IMR-90 (cell line): Measurements from ENCODE around the gene ZNF12. TPM values are rescaled to one million over a fixed set of nuclear protein-coding genes. Genes with fewer than 3 reads are reported as not detected.

Source experiments
- ATAC-seq: fragments of 200-7000 bp; cut with Tn5 transposase; 2 replicates; pipeline ENCODE4 v1.9.1; 2020; ENCODE audit warnings: low read depth, mild to moderate bottlenecking, moderate library complexity
- BruUV-seq: library from RNA; stranded (reverse); fragments of 400-500 nt; replicated peaks from 2 replicates; lab custom pipeline; 2021; lab: Mats Ljungman, UMichigan
- CTCF ChIA-PET: fragments of 300-600 bp; formaldehyde crosslinking; extraction: SDS; loops from one replicate; lab custom pipeline; 2021; ENCODE audit warnings: antibody characterized with exemption; lab: Yijun Ruan, JAX
- POLR2A ChIA-PET: fragments of 300-600 bp; sonication (Branson Sonifier 250); formaldehyde crosslinking; loops from one replicate; lab custom pipeline; 2022; ENCODE audit warnings: antibody characterized with exemption; ENCODE audit not compliant: unreplicated experiment; lab: Charles Lee
- DNase-seq: peaks from one replicate; pipeline ENCODE4 v3.0.0; 2013
- H2AFZ ChIP-seq: replicated peaks from 2 replicates; pipeline ENCODE3; 2013; ENCODE audit warnings: low read length, mild to moderate bottlenecking; ENCODE audit not compliant: poor library complexity
- H2AK5ac ChIP-seq: 2 replicates; pipeline ENCODE4 v1.6.1; 2013; ENCODE audit warnings: low read depth, low read length, inconsistent platforms
- H2AK9ac ChIP-seq: replicated peaks from 2 replicates; pipeline ENCODE3; 2013; ENCODE audit warnings: mild to moderate bottlenecking, low read depth, low read length, moderate library complexity; ENCODE audit not compliant: poor library complexity
- H2BK120ac ChIP-seq: 2 replicates; pipeline ENCODE4 v1.6.1; 2013; ENCODE audit warnings: low read depth, low read length, inconsistent platforms
- H2BK15ac ChIP-seq: 3 replicates; pipeline ENCODE4 v1.6.1; 2013; ENCODE audit warnings: low read depth, low read length, inconsistent platforms
- H2BK20ac ChIP-seq: 2 replicates; pipeline ENCODE4 v1.6.1; 2013; ENCODE audit warnings: low read depth, mild to moderate bottlenecking, inconsistent platforms, low read length, moderate library complexity
- H2BK5ac ChIP-seq: 2 replicates; pipeline ENCODE4 v1.6.1; 2013; ENCODE audit warnings: mild to moderate bottlenecking, low read depth, low read length, inconsistent platforms; ENCODE audit not compliant: poor library complexity, severe bottlenecking
- H3K14ac ChIP-seq: replicated peaks from 2 replicates; pipeline ENCODE4 v1.6.1; 2013; ENCODE audit warnings: low read depth, low read length, inconsistent platforms
- H3K18ac ChIP-seq: 2 replicates; pipeline ENCODE4 v1.6.1; 2013; ENCODE audit warnings: low read depth, low read length, control low read depth
- H3K23ac ChIP-seq: 2 replicates; pipeline ENCODE4 v1.6.1; 2013; ENCODE audit warnings: low read depth, low read length, inconsistent platforms
- H3K27ac ChIP-seq: 2 replicates; pipeline ENCODE4 v1.5.1; 2013; ENCODE audit warnings: mild to moderate bottlenecking, control low read depth, low read length; ENCODE audit not compliant: insufficient read depth
- H3K27me3 ChIP-seq: 2 replicates; pipeline ENCODE4 v1.6.1; 2013; ENCODE audit warnings: low read length; ENCODE audit not compliant: control insufficient read depth, insufficient read depth
- H3K36me3 ChIP-seq: 2 replicates; pipeline ENCODE4 v1.6.1; 2013; ENCODE audit warnings: low read length, mixed read lengths; ENCODE audit not compliant: control insufficient read depth, insufficient read depth
- H3K4ac ChIP-seq: 2 replicates; pipeline ENCODE4 v1.6.1; 2013; ENCODE audit warnings: low read depth, low read length, inconsistent platforms
- H3K4me1 ChIP-seq: 2 replicates; pipeline ENCODE4 v1.6.1; 2013; ENCODE audit warnings: low read length, mixed read lengths; ENCODE audit not compliant: control insufficient read depth, insufficient read depth
- H3K4me2 ChIP-seq: 2 replicates; pipeline ENCODE4 v1.6.1; 2013; ENCODE audit warnings: low read depth, mild to moderate bottlenecking, control low read depth, low read length, moderate library complexity
- H3K4me3 ChIP-seq: 2 replicates; pipeline ENCODE4 v1.5.1; 2013; ENCODE audit warnings: low read depth, mild to moderate bottlenecking, control low read depth, low read length, moderate library complexity; ENCODE audit not compliant: insufficient read depth
- H3K56ac ChIP-seq: 2 replicates; pipeline ENCODE4 v1.6.1; 2013; ENCODE audit warnings: low read length, inconsistent platforms; ENCODE audit not compliant: insufficient read depth; ENCODE audit errors: extremely low read depth
- H3K79me1 ChIP-seq, 2 experiments: 2 replicates each; pipeline ENCODE4 v1.6.1; 2013; ENCODE audit warnings: low read length in 2 of 2, inconsistent platforms in 1 of 2, low read depth in 1 of 2
- H3K9ac ChIP-seq: 2 replicates; pipeline ENCODE4 v1.6.1; 2013; ENCODE audit warnings: low read depth, low read length, control low read depth
- H3K9me1 ChIP-seq: 2 replicates; pipeline ENCODE4 v1.6.1; 2013; ENCODE audit warnings: low read length, inconsistent platforms; ENCODE audit not compliant: insufficient read depth
- H3K9me3 ChIP-seq: 2 replicates; pipeline ENCODE4 v1.6.1; 2013; ENCODE audit warnings: low read length; ENCODE audit not compliant: control insufficient read depth, insufficient read depth
- H4K20me1 ChIP-seq: 2 replicates; pipeline ENCODE4 v1.6.1; 2013; ENCODE audit warnings: low read length, inconsistent platforms; ENCODE audit not compliant: insufficient read depth
- H4K5ac ChIP-seq: 2 replicates; pipeline ENCODE4 v1.6.1; 2013; ENCODE audit warnings: mild to moderate bottlenecking, low read depth, low read length, control low read depth
- H4K8ac ChIP-seq, 2 experiments: 2 replicates each; pipeline ENCODE4 v1.6.1; 2013; ENCODE audit warnings: low read depth in 2 of 2, low read length in 2 of 2, control low read depth in 1 of 2, inconsistent platforms in 1 of 2
- H4K91ac ChIP-seq: 2 replicates; pipeline ENCODE4 v1.6.1; 2013; ENCODE audit warnings: low read depth, low read length, inconsistent platforms; ENCODE audit not compliant: insufficient read depth
- BHLHE40 ChIP-seq: fragments of 150-350 bp; IDR thresholded peaks from 2 replicates; pipeline ENCODE4 v1.6.1; 2016; ENCODE audit warnings: mild to moderate bottlenecking, low read depth, low read length
- POLR2A ChIP-seq: IDR thresholded peaks from 2 replicates; pipeline ENCODE4 v1.6.1; 2012; ENCODE audit warnings: mild to moderate bottlenecking, low read depth, low read length
- RCOR1 ChIP-seq: IDR thresholded peaks from 2 replicates; pipeline ENCODE4 v1.6.1; 2012; ENCODE audit warnings: mild to moderate bottlenecking, low read length, improper control_type of control experiment; ENCODE audit not compliant: insufficient replicate concordance
- SMC3 ChIP-seq: fragments of 150-350 bp; IDR thresholded peaks from 2 replicates; pipeline ENCODE4 v1.6.1; 2016; ENCODE audit warnings: low read depth, mild to moderate bottlenecking, antibody characterized with exemption, low read length, moderate library complexity
- WGBS, 2 experiments: methylation state at CpG; one replicate each; pipeline versions ENCODE4 v1.1.5 to v1.1.7; 2013; ENCODE audit warnings: missing lambda C conversion rate in 2 of 2; ENCODE audit not compliant: insufficient read length in 1 of 2; ENCODE audit errors: extremely low coverage in 2 of 2; 5-methylcytosine and 5-hydroxymethylcytosine counted together
- dilution Hi-C: fragments of 300-500 bp; cut with HindIII; formaldehyde crosslinking; loops from one replicate; pipeline ENCODE4 v1.14.3; 2018; ENCODE audit warnings: low sequenced_read_pairs; ENCODE audit not compliant: unreplicated experiment
- in situ Hi-C: fragments of 300-500 bp; cut with MboI; formaldehyde crosslinking; loops from 3 replicates; pipeline ENCODE4 v1.14.3; 2019; ENCODE audit warnings: low sequenced_read_pairs, inconsistent platforms, mixed read lengths
- intact Hi-C: fragments of 100-400 bp; cut with micrococcal nuclease; formaldehyde crosslinking; loops from 2 replicates; pipeline ENCODE4 v1.10.0; 2022
- polyA plus RNA-seq, 3 experiments: library from polyadenylated mRNA; depleted of rRNA; stranded (reverse); fragments of >200 nt; gene quantifications; 2 replicates each; pipeline ENCODE4 v1.2.3, GENCODE V29; 2012; ENCODE audit warnings: low replicate concordance in 1 of 3
- total RNA-seq: library from RNA; depleted of rRNA; stranded (reverse); fragments of >200 nt; gene quantifications from 2 replicates; pipeline ENCODE4 v1.2.3, GENCODE V29; 2012
- TF ChIP-seq, protein P1 (sequence below): conservative IDR thresholded peaks from 2 replicates; pipeline ENCODE4 v1.5.1; 2012; ENCODE audit warnings: mild to moderate bottlenecking, low read depth, low read length, improper control_type of control experiment
- TF ChIP-seq, protein P2 (sequence below): fragments of 150-350 bp; IDR thresholded peaks from 2 replicates; pipeline ENCODE4 v1.6.1; 2017; ENCODE audit warnings: mild to moderate bottlenecking, antibody characterized with exemption, low read length, low read depth

ZNF12 gene
- total and polyA plus RNA-seq, 2 of the 4 experiments (the other 2 are of a cell fraction) = 8.2 to 20.8 TPM

DNA sequence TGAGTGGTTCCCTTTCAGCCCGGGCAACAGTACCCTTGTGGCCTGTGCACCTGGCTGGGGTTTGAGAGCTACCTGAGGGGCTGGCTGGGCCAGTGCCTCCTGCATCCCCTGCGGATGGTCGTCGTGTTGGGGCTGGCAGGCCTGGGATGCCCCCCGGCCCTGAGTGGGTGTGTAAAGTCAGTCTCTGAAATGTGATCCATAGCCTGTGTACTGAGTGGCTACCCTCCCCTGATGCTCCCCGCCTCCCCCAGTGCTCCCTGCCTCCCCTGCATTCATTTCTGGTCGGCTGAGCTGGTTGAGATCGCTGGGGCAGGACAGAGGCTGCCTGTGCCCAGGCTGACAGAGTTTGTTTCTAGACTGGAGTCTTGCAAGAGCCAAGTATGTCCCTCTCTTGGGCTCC, 60.3 kb downstream of the ZNF12 start:
- H3K9me1 ChIP-seq = 0 out of 2 replicates have a peak, but pooled peaks cover 3% of the 10 kb centered on the region
- BruUV-seq = no TSS peak
- no peak overlapping the region for H3K18ac ChIP-seq
- H2BK5ac ChIP-seq = no peak overlapping the region
- ATAC-seq = no peak; the same call in 1 of the 2 replicates
- H3K79me1 ChIP-seq = peaks cover 4 to 24% of the 10 kb centered on the region in 2 experiments; a peak in 3 of 4 replicates
- H2AFZ ChIP-seq = no peak overlapping the region
- H2AK9ac ChIP-seq = no peak overlapping the region
- no peak overlapping the region for H3K56ac ChIP-seq
- H3K9ac ChIP-seq = no peak overlapping the region
- H3K4me1 ChIP-seq = no peaks in the 10 kb centered on the region
- no peak overlapping the region for H2BK15ac ChIP-seq
- in situ Hi-C loops = no loop called here
- H4K20me1 ChIP-seq = peaks cover 9% of the 10 kb centered on the region; the same call in 1 of the 2 replicates
- ChIA-PET CTCF (no interaction called here), POLR2A (no interaction called here)
- H3K4ac ChIP-seq = no peak overlapping the region
- no peak overlapping the region for H4K91ac ChIP-seq
- no peak overlapping the region for H3K4me3 ChIP-seq
- TF ChIP-seq RCOR1 = no peak
- TF ChIP-seq, protein P1, sequence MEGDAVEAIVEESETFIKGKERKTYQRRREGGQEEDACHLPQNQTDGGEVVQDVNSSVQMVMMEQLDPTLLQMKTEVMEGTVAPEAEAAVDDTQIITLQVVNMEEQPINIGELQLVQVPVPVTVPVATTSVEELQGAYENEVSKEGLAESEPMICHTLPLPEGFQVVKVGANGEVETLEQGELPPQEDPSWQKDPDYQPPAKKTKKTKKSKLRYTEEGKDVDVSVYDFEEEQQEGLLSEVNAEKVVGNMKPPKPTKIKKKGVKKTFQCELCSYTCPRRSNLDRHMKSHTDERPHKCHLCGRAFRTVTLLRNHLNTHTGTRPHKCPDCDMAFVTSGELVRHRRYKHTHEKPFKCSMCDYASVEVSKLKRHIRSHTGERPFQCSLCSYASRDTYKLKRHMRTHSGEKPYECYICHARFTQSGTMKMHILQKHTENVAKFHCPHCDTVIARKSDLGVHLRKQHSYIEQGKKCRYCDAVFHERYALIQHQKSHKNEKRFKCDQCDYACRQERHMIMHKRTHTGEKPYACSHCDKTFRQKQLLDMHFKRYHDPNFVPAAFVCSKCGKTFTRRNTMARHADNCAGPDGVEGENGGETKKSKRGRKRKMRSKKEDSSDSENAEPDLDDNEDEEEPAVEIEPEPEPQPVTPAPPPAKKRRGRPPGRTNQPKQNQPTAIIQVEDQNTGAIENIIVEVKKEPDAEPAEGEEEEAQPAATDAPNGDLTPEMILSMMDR = no peak
- no peak for TF ChIP-seq POLR2A
- TF ChIP-seq BHLHE40 = no peak
- TF ChIP-seq, protein P2, sequence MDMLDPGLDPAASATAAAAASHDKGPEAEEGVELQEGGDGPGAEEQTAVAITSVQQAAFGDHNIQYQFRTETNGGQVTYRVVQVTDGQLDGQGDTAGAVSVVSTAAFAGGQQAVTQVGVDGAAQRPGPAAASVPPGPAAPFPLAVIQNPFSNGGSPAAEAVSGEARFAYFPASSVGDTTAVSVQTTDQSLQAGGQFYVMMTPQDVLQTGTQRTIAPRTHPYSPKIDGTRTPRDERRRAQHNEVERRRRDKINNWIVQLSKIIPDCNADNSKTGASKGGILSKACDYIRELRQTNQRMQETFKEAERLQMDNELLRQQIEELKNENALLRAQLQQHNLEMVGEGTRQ = no peak
- no peak for TF ChIP-seq SMC3
- H3K14ac ChIP-seq = no peak overlapping the region
- H3K36me3 ChIP-seq = peaks cover 75% of the 10 kb centered on the region
- H3K27me3 ChIP-seq = no peaks in the 10 kb centered on the region
- no peak overlapping the region for H3K4me2 ChIP-seq
- peaks cover 11% of the 10 kb centered on the region; the same call in 1 of the 2 replicates for H3K9me3 ChIP-seq
- no peak overlapping the region for H3K23ac ChIP-seq
- no peak overlapping the region for H4K8ac ChIP-seq
- no peak overlapping the region for H2BK120ac ChIP-seq
- no peak overlapping the region for H4K5ac ChIP-seq
- dilution Hi-C loops = no loop called here
- no peak overlapping the region for H3K27ac ChIP-seq
- H2AK5ac ChIP-seq = no peak overlapping the region
- WGBS, 2 experiments = 89% methylated on average over 3 of the region's 8 CpGs; no CpG with 5 or more reads in 1 of the 2 experiments
- intact Hi-C loops = no loop called here
- H2BK20ac ChIP-seq = no peak overlapping the region
- DNase-seq = no peak
